ENCODE data around the gene TIGD6.

The TIGD6 gene

DNA sequence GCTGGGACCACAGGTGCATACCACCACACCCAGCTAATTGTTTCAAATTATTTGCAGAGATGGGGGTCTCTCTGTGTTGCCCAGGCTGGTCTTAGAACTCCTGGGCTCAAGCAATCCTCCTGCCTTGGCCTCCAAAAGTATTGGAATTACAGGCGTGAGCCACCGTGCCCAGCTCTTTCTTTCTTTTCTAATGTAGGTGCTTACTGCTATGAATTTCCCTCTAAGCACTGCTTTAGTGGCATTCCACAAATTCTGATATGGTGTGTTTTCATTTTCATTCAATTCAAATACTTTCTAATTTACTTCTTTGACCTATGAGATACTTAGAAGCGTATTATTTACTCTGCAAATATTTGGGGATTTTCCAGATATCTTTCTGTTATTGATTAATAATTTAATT is 15.0 kb upstream of the TIGD6 start:
- no peak for DNase-seq

DNA sequence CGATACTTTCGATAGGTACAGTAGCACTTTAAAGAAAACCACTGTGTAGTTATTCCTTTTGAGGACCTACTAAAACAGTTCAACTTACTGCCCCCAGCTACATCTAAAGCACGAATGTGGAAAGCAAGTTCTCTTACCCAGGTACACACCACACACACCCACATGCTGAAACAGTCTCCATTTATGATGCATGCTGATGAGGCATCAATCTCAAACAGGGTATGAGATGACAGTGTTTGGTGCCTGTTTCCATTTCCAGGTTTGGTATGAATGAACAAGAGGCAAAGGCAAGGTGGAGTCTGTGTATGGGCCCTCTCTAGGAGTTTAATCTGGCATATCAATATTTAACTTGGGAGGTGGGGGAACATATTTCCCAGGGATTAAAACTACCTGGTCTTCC is 14.0 kb upstream of the TIGD6 start:
- DNase-seq: no peak

GRCh38 chr5:150013931-150014330 is 13.5 kb upstream of the TIGD6 start:
- DNase-seq: no peak

- no peak for DNase-seq
Observed at GRCh38 chr5:150009671-150010387, 9.4 kb upstream of the TIGD6 start.

DNA sequence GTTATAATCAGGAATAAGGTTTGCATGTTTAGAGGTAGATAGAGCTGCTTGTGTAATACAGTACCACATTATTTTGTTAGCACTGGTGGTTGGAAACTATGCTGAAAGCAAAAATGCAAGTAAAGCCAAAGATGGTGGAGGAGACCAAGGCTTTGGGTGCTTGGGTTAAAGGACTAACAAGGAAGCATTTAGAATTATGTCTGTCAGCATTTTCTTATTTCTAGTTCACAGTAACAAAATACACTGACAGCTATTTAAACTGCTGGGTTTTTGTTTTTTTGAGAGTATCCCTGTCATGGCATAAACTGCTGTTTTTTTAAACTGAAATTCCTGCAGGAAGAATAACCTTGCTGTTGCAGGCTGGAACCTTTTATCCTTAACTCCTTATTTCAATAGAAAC is 6.6 kb upstream of the TIGD6 start:
- DNase-seq: no peak

DNA sequence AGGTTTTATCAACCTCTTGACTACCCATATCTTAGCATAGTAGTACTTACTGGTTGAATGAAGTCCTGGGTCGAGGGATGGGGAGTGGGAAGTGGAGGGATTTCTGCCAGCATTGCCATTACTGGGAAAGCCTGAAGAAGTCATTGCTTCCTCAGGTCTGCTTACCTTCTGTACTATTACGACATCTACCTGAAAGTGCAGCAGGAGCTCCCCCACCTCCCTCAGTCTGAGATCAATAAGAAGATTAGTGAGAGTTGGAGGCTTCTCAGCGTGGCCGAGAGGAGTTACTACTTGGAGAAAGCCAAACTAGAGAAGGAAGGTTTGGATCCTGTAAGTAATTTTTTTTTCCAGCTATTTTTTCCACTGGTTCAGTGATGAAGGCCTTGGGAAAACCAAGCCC is 5.9 kb upstream of the TIGD6 start:
- DNase-seq: no peak

GRCh38 chr5:150001660-150002486 is 1.4 kb upstream of the TIGD6 start:
- peak; percentile 71 to 78 for DNase-seq

DNA sequence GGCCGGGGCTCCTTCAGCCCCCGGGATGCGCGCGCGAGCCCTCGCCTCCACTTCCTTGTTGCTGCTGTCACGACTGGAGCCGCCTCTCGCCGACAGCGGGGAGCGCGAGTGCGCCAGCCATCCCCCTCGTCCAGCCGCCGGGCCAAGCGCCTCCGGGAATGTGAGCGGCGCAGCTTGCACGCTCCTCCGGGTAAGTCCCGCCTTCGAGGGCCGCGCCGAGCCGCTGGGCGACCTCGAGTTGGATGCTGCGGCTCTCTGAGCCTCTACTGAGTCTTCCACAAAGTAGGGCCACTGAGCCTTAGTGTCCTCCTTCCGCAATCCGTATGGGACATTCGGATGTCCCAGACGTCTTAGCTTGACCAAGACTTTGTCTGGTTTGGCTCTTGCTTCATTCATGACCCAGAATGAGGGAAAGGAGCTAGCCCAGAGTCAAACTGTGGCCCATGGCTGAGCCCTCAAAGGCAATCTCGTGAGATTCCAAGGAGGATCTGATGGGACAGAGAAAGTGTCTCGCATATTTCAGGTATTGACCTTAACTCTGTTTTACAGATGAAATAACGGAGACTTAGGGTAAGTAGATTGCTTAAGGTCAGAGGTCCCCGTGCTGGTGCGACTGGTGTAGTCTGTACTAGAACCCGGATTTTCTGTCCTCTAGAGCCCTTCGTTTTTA is 671 bp upstream of the TIGD6 start:
- DNase-seq: peak; percentile 17 to 25

- DNase-seq: no peak
Observed at GRCh38 chr5:149999866-150000255, 593 bp downstream of the TIGD6 start.

GRCh38 chr5:149999359-149999758 is 1.1 kb downstream of the TIGD6 start:
- DNase-seq: no peak

DNA sequence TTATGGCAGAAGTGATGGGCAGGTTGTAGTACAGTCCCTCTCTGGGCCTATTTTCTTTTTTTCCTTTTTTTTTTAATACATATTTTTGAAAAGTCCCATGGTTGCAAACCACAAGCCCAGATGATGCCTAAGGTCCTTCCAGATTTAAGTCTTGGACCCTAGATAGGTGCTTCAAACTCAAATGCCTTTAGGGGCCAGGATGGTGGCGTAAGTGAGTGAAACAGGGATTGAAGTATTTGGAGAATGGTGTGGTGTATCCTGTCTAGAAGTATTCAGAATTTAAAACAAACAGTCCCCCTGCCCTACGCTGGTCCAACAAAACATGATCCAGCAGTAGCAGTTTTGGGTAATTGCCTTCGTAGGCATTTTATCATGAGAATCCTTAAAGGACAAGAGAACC is 2.2 kb downstream of the TIGD6 start:
- no peak for DNase-seq

DNA sequence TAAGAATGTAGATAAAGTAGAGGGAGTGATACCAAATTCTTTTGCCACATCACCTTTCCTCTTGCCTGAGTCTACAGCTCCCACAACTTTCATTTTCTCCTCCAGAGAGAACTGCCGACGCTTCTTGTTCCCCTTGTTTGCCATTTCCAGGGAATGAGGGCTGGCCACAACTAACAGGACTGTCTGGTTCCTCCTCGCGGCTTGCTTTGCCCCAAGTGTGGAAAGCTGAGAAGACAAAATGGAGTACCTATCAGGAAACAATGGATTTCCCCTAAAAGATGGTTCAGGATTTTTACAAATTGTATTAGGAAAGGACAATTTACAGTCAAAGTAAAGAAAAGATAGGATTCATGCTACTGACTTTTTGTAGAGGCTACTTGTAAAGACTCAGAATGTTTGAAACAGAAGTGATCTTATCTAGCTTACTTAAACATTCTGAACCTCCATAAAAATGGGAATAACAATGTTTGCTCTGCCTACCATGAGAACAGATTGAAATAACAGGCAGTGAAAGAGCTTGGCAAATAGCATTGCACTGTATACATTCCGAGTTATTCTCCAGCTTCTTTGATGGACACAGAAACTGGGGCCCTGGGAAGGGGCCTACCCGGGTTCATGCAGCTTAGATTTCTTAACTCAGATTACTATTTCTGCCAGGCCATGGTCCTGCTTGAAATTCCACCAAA is 4.1 kb downstream of the TIGD6 start:
- DNase-seq: no peak

DNA sequence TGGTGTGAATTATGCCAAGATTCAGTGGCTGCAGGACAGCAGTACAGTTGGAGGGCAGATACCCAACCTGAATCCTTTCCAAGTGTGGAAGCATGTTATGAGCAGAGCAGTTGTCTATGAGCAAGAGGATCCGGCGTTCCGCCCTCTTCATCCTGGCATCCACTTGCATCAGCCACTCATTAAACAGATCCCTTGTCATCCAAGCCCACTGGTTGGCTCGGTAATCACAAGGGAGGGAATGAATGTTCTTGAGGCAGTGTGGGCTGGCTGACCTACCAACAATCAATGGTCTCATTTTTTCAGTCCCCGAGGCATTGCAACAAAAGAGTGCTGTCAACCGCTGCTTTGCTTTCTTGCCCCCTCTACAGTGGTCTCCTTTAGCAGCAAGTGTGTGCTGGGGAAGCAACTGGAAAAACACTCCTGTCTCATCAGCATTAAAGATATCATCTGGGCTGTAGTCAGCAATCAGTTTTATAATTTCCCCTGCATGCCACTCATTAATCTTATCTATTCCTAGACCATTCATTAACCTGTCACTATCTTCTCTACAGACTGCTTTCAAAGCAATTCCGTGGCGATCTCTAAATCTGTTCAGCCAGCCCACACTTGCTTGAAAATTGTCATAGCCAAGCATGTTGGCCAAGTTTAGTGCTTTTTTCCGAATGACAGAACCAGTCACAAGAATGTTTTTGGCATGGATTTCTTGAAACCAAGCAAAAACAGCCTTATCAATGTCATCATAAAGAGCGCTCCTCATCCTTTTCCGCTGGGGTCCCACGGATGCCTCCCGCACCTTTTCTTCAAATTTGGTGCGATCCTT is 4.9 kb downstream of the TIGD6 start:
- no peak for DNase-seq

DNA sequence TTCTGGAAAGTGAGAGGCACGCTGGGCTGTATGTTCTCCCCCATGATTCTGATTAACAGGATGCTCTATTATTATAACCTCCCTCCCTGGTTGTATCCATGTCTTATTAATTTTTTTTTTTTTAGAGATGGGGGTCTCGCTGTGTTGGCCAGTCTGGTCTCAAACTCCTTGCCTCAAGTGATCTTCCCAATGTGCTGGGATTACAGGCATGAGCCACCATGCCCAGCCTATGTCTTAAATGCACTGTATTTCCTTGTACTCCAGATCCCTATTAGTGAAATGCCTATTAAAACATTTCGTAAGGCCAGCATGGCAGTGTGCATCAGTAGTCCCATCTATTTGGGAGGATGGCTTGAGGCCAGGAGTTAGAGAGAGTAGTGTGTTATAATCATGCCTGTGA is 7.0 kb downstream of the TIGD6 start:
- no peak for DNase-seq

DNA sequence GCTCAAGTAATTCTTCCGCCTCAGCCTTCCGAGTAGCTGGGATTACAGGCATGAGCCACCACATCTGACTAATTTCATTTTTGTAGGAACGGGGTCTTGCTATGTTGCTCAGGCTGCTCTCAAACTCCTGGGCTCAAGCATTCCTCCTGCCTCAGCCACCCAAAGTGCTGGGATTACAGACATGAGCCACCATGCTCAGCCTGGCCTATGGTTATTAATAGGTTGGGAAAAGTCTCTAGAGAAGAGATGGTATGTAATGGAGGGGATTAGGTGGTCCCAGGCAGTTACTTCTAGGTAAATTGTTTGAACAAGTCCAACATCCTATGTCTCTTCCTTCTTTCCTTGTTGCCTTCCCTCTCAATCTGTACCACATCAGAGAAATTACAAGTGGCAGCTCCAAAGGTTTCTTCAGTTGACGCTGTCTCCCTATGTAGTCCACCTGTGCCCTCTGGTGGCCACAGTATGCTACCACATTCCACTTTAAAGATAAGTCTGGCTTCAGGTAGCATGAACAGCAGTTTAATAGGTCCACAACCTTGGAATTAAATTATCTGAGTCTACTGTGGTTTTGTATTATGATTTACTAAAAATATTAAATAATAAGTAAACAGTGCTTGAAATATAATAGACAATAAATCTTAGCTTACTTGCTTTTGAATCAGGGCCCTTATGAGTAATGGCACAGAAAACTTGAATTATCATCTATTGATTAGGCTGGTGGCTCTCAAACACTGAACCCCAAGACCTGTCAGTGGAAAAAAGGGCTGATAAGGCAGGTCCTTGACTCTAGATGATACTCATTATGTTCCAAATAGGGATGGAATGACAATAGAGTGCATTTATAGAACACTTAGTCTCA is 9.7 kb downstream of the TIGD6 start:
- peak; percentile 67 to 74 for DNase-seq

DNA sequence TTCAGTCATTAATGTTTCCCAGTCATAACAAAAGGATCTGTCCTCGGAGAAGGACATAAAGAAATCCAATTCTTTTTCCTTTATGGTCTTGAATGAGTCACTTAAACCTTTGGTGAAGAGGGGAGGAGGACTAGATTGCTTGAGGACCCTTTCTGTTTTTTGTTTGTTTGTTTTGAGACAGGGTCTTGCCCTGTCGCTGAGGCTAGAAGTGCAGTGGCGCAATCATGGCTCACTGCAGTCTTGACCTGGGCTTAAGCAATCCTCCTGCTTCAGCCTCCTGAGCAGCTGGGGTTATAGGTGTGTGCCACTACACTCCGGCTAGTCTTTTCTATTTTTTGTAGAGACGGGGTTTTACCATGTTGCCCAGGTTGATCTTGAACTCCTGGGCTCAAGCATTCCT is 12.3 kb downstream of the TIGD6 start:
- no peak for DNase-seq

DNA sequence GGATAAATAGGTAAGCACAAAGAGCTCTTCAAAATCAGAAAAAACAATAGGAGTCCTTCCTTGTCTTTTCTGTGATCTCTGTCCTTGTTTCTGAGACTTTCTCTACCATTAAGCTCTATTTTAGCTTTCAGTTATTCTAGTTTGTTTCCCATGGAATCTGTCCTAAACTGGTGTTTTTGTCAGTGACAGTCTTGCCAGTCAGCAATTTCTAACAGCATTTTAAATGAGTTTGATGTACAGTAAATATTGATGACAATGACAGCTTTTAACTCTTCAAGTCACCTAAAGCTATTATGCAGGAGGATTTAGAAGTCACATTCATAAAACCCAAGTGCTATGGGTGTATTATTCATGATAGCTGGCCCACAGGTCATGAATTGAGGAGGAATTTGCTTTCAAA is 17.9 kb downstream of the TIGD6 start:
- DNase-seq: no peak

- no peak for DNase-seq
Observed at GRCh38 chr5:149981206-149981605, 19.2 kb downstream of the TIGD6 start.

GRCh38 chr5:149979896-149980295 is 20.6 kb downstream of the TIGD6 start:
- DNase-seq: no peak

DNA sequence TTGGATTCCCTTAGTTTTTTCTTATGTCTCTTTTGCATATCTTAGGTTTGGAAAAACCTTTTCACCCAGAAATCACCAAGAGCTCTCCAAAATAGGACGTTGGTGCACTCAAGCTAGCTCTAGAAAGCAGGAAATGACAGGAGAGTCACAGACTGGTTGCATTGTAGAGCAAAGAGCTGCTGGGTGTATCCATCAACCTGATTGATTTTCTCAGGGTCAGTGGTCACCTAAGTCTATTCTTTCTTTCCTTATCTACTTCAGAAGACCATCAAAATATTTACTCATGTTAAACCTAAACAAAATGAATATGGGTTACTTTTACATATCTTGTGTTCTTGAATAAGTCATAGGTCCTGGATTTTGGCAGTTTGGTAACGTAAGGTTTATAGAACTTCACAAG is 25.0 kb downstream of the TIGD6 start:
- DNase-seq: no peak

GRCh38 chr5:149969181-149969930 is 31.1 kb downstream of the TIGD6 start:
- DNase-seq: no peak

Data from CD4-positive, alpha-beta T cell treated with Interleukin-1 beta for 1 hour (primary cell).